HEK293T (cell line): ENCODE data around the gene NDRG3.

Experiments used
- PKNOX1 ChIP-seq: fragments of 450-650 bp; IDR thresholded peaks from 2 replicates; pipeline ENCODE4 v1.6.1; 2016
- TARDBP ChIP-seq: fragments of 450-650 bp; IDR thresholded peaks from 2 replicates; pipeline ENCODE4 v1.6.1; 2016
- ZNF384 ChIP-seq: fragments of 450-650 bp; IDR thresholded peaks from 2 replicates; pipeline ENCODE4 v1.6.1; 2016

GRCh38 chr20:36634342-36634741, 111.5 kb downstream of the NDRG3 start:
- no peak for TF ChIP-seq TARDBP
- TF ChIP-seq PKNOX1: no peak
- TF ChIP-seq ZNF384: no peak
